ELR (cell line): Measurements from ENCODE around the gene FIS1.
"Not testable (repeated sequence)": the region's sequence is repeated elsewhere in the genome, so short reads cannot be mapped to it uniquely, and the experiment has no call there.

Experiments used
- DNase-seq: peaks from one replicate; pipeline ENCODE4 v3.0.0-alpha.2; 2015; ENCODE audit warnings: low read depth

Gene FIS1

GRCh38 chr7:101244375-101245146 is at the start of gene FIS1:
TSS of gene FIS1 (minus strand) at chr7:101245081. CDS start at chr7:101245004, 77 bp downstream.
- DNase-seq = peak; percentile 90

- no peak for DNase-seq
Measured at GRCh38 chr7:101294039-101294831, 49.4 kb upstream of the FIS1 start.

- DNase-seq = peak; percentile 14
Measured at GRCh38 chr7:101293069-101294021, 48.5 kb upstream of the FIS1 start.

- peak; percentile 52 for DNase-seq
Measured at GRCh38 chr7:101292566-101292965, 47.7 kb upstream of the FIS1 start.

GRCh38 chr7:101290186-101291037 is 45.5 kb upstream of the FIS1 start:
- peak; percentile 45 for DNase-seq

- DNase-seq = not testable (repeated sequence)
Measured at GRCh38 chr7:101289687-101290086, 44.8 kb upstream of the FIS1 start.

GRCh38 chr7:101288439-101288838 is 43.6 kb upstream of the FIS1 start:
- DNase-seq = no peak

GRCh38 chr7:101287032-101287431 is 42.2 kb upstream of the FIS1 start:
- DNase-seq = no peak

GRCh38 chr7:101285880-101286279 is 41.0 kb upstream of the FIS1 start:
- DNase-seq = not testable (repeated sequence)

- no peak for DNase-seq
Measured at GRCh38 chr7:101285171-101285570, 40.3 kb upstream of the FIS1 start.

- not testable (repeated sequence) for DNase-seq
Measured at GRCh38 chr7:101280912-101281311, 36.0 kb upstream of the FIS1 start.

GRCh38 chr7:101278461-101279292 is 33.8 kb upstream of the FIS1 start:
- no peak for DNase-seq

GRCh38 chr7:101277155-101277554 is 32.3 kb upstream of the FIS1 start:
- no peak for DNase-seq

- no peak for DNase-seq
Measured at GRCh38 chr7:101273206-101273605, 28.3 kb upstream of the FIS1 start.

- no peak for DNase-seq
Measured at GRCh38 chr7:101271021-101271420, 26.1 kb upstream of the FIS1 start.

- no peak for DNase-seq
Measured at GRCh38 chr7:101269664-101270063, 24.8 kb upstream of the FIS1 start.

GRCh38 chr7:101265622-101266516 is 21.0 kb upstream of the FIS1 start:
- DNase-seq = no peak

GRCh38 chr7:101264102-101264706 is 19.3 kb upstream of the FIS1 start:
- not testable (repeated sequence) for DNase-seq
